ENCODE measurements around the gene UCK1. TPM values are rescaled to one million over a fixed set of nuclear protein-coding genes. Genes with fewer than 3 reads are reported as not detected.
"Not testable (repeated sequence)": the region's sequence is repeated elsewhere in the genome, so short reads cannot be mapped to it uniquely, and the experiment has no call there.

Gene UCK1
- total RNA-seq, 1 experiment from 2014 or later = 36.5 TPM

DNA sequence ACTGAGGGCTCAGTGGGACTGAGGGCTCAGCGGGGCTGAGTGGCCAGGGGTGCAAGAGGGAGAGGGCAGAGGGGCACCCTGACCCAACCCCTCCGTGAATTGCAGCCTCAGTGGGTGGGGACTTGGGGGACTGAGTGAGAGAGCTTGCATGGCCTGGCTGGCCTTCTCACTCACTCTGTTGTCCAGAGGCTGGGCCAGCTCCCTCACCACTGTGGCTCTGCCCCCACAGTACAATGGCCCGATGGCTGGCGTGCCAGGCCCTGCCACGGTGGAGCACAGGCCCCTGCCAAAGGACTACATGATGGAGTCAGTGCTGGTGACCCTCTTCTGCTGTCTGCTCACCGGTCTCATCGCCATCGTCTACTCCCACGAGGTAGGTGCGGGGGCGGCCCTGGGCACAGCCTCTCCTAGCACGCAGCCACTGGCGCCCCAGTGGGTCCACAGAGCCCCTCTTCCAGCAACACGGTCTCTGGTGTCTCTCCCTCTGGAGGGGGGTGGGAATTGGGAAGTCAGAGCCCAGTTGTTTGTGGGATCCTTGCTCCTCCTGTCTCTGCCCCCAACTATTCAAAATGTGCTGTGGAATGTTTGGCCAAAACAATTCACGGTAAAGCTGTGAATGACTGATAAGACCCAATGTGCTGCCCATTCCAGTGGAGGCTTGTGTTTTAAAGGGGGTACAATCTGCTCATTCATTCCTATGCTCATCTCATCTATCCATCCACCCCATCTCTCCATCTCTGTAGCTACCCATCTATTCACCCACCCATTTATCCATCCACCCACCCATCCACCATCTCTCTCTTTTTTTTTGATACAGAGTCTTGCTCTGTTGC lies 25.0 kb upstream of the UCK1 start:
- in situ Hi-C loops (cut with HindIII; ENCODE audit: low pct_unique_long_range_greater_than_20kb, low sequenced_read_pairs) = no loop called here

DNA sequence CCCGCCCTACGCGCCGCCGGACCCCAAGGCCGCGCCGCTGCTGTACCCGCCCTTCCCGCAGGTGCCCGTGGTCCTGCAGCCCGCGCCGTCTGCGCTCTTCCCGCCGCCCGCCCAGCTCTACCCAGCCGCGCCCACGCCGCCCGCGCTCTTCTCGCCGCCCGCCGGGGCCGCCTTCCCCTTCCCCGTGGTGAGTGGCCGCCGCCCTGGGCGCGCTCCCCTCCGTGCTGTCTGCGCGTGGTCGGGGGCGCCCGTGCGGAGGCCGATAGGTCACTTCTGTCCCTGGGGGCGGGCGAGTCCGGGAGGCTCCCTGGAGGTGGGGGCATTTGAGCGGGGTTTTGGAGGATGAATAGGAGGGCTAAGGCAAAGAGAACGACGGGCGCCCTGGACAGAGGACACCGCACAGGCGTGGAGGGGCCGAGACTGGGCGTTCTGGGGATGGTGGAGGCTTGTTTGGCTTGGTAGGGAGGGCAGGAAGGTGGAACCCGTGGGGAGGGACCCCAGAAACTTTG lies 23.8 kb upstream of the UCK1 start:
- in situ Hi-C loops (cut with HindIII; ENCODE audit: low pct_unique_long_range_greater_than_20kb, low sequenced_read_pairs) = no loop called here
- DNase-seq (ENCODE audit: low read depth) = no peak

More for the DNA sequence above, 25.0 kb upstream of the UCK1 start:
- DNase-seq (ENCODE audit: low read depth) = no peak

- in situ Hi-C loops (cut with HindIII; ENCODE audit: low pct_unique_long_range_greater_than_20kb, low sequenced_read_pairs) = no loop called here
Observed at GRCh38 chr9:131554087-131554842, 23.2 kb upstream of the UCK1 start.

DNA sequence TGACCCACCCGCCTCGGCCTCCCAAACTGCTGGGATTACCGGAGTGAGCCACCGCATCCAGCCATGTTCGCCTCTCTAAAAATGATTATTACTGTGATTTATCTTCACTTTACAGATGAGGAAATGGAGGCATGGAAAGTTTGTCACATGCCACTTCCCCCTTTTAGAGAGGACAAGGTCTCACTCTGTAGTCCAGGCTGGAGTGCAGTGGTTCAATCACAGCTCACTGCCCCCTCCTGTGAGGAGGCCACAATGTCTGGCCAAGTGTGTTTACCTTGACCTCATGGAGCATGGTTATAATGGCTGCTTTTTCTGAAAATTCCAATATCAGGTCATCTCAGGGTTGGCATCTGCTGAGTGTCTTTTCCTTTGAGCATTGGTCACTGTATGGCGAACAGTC lies 21.0 kb upstream of the UCK1 start:
- in situ Hi-C loops (cut with HindIII; ENCODE audit: low pct_unique_long_range_greater_than_20kb, low sequenced_read_pairs) = no loop called here

More at GRCh38 chr9:131554087-131554842, 23.2 kb upstream of the UCK1 start:
- DNase-seq (ENCODE audit: low read depth) = no peak

GRCh38 chr9:131550465-131550864 lies 19.4 kb upstream of the UCK1 start:
- DNase-seq (ENCODE audit: low read depth); in situ Hi-C loops (cut with HindIII; ENCODE audit: low pct_unique_long_range_greater_than_20kb, low sequenced_read_pairs): not testable (repeated sequence)

More for the DNA sequence above, 21.0 kb upstream of the UCK1 start:
- DNase-seq (ENCODE audit: low read depth) = no peak

GRCh38 chr9:131549186-131549585 lies 18.1 kb upstream of the UCK1 start:
- DNase-seq (ENCODE audit: low read depth); in situ Hi-C loops (cut with HindIII; ENCODE audit: low pct_unique_long_range_greater_than_20kb, low sequenced_read_pairs): not testable (repeated sequence)

DNA sequence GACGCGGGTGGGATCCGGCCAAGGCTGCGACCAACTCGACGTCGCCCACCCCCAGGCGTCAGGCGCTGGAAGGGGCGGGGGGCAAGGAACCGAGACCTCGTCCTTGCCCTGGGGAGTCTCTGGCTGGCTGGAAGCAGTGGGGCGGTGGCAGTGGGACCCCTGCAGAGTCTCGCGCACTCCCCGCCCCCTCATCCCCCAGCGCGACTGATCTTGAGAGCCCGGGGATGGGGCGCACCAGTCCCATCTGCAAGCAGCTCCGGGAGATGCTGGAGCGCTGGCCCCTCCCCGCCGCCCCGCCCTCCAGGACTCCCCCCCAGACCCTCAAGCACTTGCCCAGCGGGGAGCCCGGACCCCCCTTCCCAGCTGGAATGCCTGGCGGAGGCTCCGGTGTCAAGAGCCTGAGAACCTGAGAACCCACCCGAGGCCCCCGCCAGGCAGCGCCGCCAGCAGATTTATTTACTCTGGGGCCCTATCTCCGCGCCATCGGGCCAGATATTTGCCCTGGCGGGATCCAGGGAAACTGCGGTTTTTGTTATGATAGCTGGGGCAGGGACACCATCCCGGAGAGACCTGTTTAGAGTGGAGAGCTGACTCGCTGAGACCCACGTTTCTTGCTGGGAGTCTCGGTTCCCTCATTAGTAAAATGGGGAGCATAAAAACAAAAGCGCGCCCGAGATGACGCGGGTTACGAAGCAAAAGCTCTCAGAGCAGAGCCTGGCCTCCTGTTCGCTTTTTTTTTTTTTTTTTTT lies 15.4 kb upstream of the UCK1 start:
- DNase-seq (ENCODE audit: low read depth) = no peak
- in situ Hi-C loops (cut with HindIII; ENCODE audit: low pct_unique_long_range_greater_than_20kb, low sequenced_read_pairs) = no loop called here

GRCh38 chr9:131545786-131546335 lies 14.8 kb upstream of the UCK1 start:
- in situ Hi-C loops (cut with HindIII; ENCODE audit: low pct_unique_long_range_greater_than_20kb, low sequenced_read_pairs) = no loop called here
- no peak for DNase-seq (ENCODE audit: low read depth)

DNA sequence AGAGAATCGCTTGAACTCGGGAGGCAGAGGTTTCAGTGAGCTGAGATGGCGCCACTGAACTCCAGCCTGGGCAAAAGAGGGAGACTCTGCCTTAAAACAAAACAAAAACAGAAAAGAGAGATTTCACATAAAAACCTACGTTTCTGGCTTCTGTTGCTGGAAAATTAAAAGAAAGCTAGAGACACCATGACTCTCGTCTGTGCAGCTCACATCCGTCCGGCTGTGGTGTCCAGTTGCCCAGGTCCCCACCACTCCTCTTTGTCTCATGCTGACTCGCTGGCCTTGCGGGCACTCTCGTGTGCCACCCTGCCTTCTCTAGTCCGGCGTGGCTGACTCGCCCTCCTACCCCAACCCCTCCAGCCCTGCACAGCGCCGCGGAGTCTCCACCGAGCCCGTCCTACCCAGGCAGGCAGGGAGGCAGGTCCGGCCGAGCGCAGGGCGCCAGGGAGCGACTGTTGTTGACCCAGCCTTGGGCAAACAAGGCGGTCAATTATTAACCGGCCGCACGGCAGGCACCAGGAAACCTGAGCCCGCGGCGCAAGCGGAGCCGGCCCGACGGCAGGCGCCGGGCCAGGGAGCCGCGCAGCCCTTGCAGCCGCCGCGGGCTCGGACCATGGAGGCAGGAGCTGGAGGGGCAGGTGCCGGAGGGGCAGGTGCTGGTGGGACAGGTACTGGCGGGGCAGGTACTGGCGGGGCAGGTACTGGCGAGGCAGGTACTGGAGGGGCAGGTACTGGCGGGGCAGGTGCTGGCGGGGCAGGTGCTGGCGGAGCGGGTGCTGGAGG lies 14.1 kb upstream of the UCK1 start, which contains the start of gene PRRT1B:
Gene PRRT1B (plus strand): TSS at position 521 of the 783 bp plus-strand sequence. CDS start 93 bp downstream, at position 614.
- in situ Hi-C loops (cut with HindIII; ENCODE audit: low pct_unique_long_range_greater_than_20kb, low sequenced_read_pairs) = no loop called here

DNA sequence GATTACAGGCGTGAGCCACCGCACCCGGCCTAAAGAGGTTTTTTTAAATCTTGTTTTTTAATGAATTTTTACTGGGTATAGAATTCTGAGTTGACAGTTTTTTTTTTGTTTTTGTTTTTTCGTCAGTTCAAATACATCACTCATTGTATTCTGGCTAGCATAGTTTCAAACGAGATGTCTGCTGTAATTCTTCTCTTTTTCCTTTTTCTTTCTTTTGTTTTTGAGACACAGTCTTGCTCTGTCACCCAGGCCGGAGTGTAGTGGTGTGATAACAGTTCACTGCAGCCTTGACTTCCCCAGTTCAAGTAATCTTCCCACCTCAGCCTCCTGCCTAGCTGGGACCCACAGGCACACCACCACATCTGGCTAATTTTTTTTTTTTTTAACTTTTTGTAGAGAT lies 12.1 kb upstream of the UCK1 start:
- no peak for DNase-seq (ENCODE audit: low read depth)
- in situ Hi-C loops (cut with HindIII; ENCODE audit: low pct_unique_long_range_greater_than_20kb, low sequenced_read_pairs) = no loop called here

More for the DNA sequence above, 14.1 kb upstream of the UCK1 start, which contains the start of gene PRRT1B:
- peak; percentile 73 for DNase-seq (ENCODE audit: low read depth)

GRCh38 chr9:131539223-131539923 lies 8.3 kb upstream of the UCK1 start:
- no peak for DNase-seq (ENCODE audit: low read depth)
- in situ Hi-C loops (cut with HindIII; ENCODE audit: low pct_unique_long_range_greater_than_20kb, low sequenced_read_pairs) = no loop called here

GRCh38 chr9:131537946-131538345 lies 6.9 kb upstream of the UCK1 start:
- DNase-seq (ENCODE audit: low read depth) = no peak
- in situ Hi-C loops (cut with HindIII; ENCODE audit: low pct_unique_long_range_greater_than_20kb, low sequenced_read_pairs) = no loop called here

DNA sequence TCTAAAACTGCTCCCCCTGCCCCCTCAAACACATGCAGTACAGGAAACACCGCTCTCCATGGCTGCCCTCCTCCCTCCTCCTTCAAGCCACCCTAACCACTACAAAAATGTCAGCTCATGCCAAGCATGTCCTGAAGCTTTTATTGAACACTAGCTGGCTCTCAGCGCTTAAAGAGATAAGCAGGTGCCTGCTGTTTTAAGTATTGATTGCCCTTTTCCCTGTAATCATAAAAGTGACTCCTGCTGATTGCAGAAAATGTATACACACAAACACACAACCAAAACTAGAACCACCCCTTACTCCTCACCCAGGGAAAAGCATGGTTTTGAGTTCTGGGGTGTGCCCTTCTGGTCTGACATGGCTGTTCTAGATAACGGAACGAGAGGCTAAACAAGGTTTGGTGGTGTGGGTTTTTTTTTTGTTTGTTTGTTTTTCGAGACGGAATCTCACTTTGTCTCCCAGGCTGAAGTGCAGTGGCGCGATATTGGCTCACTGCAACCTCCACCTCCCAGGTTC lies 3.7 kb upstream of the UCK1 start:
- no peak for DNase-seq (ENCODE audit: low read depth)
- in situ Hi-C loops (cut with HindIII; ENCODE audit: low pct_unique_long_range_greater_than_20kb, low sequenced_read_pairs) = no loop called here

DNA sequence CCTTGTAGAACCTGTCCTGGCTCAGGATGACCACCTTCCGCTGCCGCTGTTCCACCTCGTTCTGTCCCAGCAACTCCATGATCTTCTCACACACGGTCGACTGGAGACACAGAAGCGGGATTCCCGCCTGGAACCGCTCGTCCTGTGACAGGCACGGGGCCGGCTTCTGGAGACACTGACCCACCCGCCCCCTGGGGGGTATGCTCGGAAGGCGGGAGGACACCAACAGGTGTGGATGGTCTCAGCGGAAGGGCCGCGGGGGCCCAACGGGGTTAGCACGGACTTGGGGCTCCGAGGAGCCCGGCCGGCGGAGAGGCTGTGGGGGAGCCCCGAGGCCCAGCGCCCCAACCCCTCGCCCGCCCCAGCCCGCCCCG lies 530 bp downstream of the UCK1 start:
- in situ Hi-C loops (cut with HindIII; ENCODE audit: low pct_unique_long_range_greater_than_20kb, low sequenced_read_pairs) = no loop called here
- no peak for DNase-seq (ENCODE audit: low read depth)

DNA sequence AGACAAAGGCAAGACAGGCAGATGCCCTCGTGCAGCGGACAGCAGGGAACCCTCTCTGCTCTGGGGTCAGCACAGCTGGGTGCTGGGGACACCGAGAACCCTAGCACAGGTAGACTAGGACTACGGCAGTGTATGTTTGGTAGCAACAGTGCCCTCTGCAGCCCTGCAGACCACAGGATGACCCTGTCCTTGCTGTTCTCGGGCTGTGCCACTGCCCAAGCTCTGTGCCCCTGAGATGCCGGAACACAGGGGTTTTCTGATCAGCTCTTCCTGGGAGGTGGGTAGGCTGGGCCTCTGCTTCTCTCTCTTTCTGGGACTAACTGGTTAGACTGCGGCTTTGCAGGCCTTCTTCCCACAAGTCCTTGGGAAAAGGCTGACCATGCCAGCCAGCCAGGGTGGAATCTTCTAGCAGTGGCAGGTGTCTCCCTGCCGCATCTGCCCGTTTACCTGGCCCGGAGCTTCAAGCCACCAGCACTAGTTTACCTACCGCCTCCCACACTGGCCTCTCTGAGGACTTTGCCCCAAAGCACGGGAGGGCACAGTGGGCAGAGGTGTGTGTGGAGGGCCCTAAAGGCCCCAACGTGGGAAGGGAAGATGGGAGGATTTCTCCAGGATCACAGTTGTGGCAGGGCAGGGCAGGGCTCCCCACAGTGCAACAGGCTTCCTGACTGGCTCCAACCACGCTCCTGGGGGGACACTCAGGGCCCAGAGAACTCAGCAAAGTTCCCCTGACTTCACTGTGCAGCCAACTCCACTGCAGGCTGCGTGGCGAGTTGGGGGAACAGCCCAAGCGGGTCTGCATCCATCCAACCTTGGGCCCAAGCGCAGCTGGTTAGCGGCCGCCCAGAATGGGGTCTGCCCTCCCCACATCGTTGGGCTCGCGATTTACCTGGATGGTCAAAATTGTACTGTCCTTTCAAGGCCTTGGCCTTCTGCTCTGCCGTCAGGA lies 1.2 kb downstream of the UCK1 start:
- in situ Hi-C loops (cut with HindIII; ENCODE audit: low pct_unique_long_range_greater_than_20kb, low sequenced_read_pairs) = no loop called here
- no peak for DNase-seq (ENCODE audit: low read depth)
